Parathyroid adenoma (tissue), 2 donors: Measurements from ENCODE around the gene NTRK3.

Experiments
- H2AFZ ChIP-seq: fragments of 300-600 bp; sonication (generic); one replicate; pipeline ENCODE4 v1.7.0; 2017; ENCODE audit warnings: antibody characterized with exemption, mild to moderate bottlenecking
- H3K27ac ChIP-seq: fragments of 300-600 bp; sonication (generic); one replicate; pipeline ENCODE4 v1.7.0; 2017
- H3K27me3 ChIP-seq: fragments of 300-600 bp; sonication (generic); one replicate; pipeline ENCODE4 v1.7.0; 2017; ENCODE audit warnings: low read length; ENCODE audit not compliant: control insufficient read depth, insufficient read depth
- H3K36me3 ChIP-seq: fragments of 300-600 bp; sonication (generic); one replicate; pipeline ENCODE4 v1.7.0; 2017; ENCODE audit warnings: low read length; ENCODE audit not compliant: control insufficient read depth, insufficient read depth
- H3K4me1 ChIP-seq: fragments of 300-600 bp; sonication (generic); one replicate; pipeline ENCODE4 v1.7.0; 2017; ENCODE audit warnings: control low read depth
- H3K4me2 ChIP-seq: fragments of 300-600 bp; sonication (generic); one replicate; pipeline ENCODE4 v1.7.0; 2017; ENCODE audit warnings: low read length
- H3K4me3 ChIP-seq: fragments of 300-600 bp; sonication (generic); one replicate; pipeline ENCODE4 v1.7.0; 2017; ENCODE audit warnings: low read depth, low read length
- H3K79me2 ChIP-seq: fragments of 300-600 bp; sonication (generic); one replicate; pipeline ENCODE4 v1.7.0; 2017; ENCODE audit warnings: control low read depth
- H3K9ac ChIP-seq: fragments of 300-600 bp; sonication (generic); one replicate; pipeline ENCODE4 v1.7.0; 2017; ENCODE audit warnings: mild to moderate bottlenecking
- H3K9me3 ChIP-seq: fragments of 300-600 bp; sonication (generic); one replicate; pipeline ENCODE4 v1.7.0; 2017; ENCODE audit warnings: low read length; ENCODE audit not compliant: control insufficient read depth
- TF ChIP-seq, protein P1 (sequence below): fragments of 300-600 bp; sonication (generic); IDR thresholded peaks from one replicate; pipeline ENCODE4 v1.7.0; 2017; ENCODE audit warnings: antibody characterized with exemption, mild to moderate bottlenecking
- donor health status: primary hyperparathyroidism.

NTRK3 gene

DNA sequence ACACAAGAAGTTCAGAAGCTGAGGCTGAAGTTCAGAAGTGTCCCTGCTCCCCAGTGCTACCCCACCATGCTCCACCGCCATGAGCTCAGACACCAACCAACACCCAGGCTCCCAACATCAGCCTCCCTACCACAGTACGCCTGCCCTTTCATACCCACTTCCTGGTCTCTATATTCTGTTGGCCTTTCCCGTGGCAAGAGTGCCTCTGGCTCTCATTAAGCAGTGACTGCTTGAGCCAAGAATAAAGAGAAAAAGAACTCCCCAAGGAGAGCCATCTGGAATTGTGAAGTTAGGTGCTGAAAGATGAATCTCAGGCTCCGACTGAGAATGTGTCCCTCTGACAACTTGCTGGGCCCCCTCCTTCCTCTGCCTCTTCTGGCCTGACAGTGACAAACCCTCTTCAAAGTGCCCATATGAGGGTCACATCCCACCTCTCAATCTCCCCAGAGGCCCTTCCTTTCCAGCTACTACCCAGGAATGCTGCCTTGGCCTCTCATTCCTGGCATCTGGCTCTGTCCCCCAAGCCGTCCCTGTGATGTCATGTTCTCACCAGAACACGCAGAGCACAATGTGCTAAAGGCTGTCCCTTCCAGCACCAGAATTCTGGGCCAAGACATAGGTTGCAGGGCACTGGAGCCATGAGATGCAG lies 306.8 kb downstream of the NTRK3 start:
- H3K27ac ChIP-seq: peak overlapping the region; percentile 32
- H3K4me3 ChIP-seq: no peak overlapping the region
- no peak overlapping the region for H3K9ac ChIP-seq
- no peaks in the 10 kb centered on the region for H3K9me3 ChIP-seq
- no peaks in the 10 kb centered on the region for H3K4me1 ChIP-seq
- no peak overlapping the region for H2AFZ ChIP-seq
- no peaks in the 10 kb centered on the region for H3K27me3 ChIP-seq
- H3K36me3 ChIP-seq: no peaks in the 10 kb centered on the region
- TF ChIP-seq, protein P1, sequence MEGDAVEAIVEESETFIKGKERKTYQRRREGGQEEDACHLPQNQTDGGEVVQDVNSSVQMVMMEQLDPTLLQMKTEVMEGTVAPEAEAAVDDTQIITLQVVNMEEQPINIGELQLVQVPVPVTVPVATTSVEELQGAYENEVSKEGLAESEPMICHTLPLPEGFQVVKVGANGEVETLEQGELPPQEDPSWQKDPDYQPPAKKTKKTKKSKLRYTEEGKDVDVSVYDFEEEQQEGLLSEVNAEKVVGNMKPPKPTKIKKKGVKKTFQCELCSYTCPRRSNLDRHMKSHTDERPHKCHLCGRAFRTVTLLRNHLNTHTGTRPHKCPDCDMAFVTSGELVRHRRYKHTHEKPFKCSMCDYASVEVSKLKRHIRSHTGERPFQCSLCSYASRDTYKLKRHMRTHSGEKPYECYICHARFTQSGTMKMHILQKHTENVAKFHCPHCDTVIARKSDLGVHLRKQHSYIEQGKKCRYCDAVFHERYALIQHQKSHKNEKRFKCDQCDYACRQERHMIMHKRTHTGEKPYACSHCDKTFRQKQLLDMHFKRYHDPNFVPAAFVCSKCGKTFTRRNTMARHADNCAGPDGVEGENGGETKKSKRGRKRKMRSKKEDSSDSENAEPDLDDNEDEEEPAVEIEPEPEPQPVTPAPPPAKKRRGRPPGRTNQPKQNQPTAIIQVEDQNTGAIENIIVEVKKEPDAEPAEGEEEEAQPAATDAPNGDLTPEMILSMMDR: no peak
- H3K4me2 ChIP-seq: no peak overlapping the region
- no peaks in the 10 kb centered on the region for H3K79me2 ChIP-seq

DNA sequence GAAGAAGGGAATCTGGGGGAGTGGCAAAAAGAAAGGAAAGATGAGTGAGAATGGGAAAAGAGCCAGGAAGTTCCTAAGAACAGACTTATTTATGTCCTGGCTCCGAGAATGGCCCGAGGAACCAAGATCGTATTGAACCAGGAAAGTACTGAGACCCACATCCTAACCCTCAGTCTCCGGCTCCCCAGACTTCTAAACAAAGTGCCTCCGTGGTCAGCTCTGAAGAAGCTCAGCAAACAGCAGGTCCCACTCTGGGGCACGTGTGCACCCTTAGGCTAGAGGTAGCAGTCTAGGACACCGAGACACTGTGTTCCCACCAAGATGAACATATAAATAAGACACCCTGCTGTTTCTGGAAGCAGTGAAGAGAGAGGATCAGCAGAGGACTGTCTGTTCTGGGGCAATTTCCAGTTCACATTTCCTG lies 307.4 kb downstream of the NTRK3 start:
- no peaks in the 10 kb centered on the region for H3K79me2 ChIP-seq
- H3K4me2 ChIP-seq: no peak overlapping the region
- H3K4me3 ChIP-seq: no peak overlapping the region
- H3K36me3 ChIP-seq: no peaks in the 10 kb centered on the region
- H3K9me3 ChIP-seq: no peaks in the 10 kb centered on the region
- no peak overlapping the region for H3K9ac ChIP-seq
- H3K4me1 ChIP-seq: no peaks in the 10 kb centered on the region
- no peak overlapping the region for H3K27ac ChIP-seq
- H3K27me3 ChIP-seq: no peaks in the 10 kb centered on the region
- no peak overlapping the region for H2AFZ ChIP-seq
- TF ChIP-seq, protein P1: no peak

DNA sequence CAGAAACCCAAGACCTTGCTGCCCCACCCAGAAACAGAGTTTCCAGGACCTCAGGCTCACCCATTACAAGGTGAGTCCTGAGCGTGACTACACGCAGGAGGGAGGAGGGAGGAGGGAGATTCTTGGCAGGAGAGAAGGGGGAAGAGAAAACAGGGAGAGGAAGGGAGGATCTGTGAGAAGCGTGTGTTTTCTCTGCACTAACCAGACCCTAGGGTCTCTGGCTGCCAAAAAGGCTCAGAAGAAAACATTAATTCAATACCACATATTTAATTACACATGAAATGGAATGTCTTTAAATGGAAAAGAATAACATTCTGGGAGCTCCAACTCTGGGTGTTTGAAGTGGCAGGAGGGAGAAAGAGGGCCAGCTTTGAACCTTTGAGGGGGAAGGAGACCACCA lies 309.0 kb downstream of the NTRK3 start:
- Histone ChIP-seq H3K9ac (no peak overlapping the region), H3K4me2 (no peak overlapping the region), H3K9me3 (no peaks in the 10 kb centered on the region), H3K4me3 (no peak overlapping the region), H3K79me2 (no peaks in the 10 kb centered on the region), H3K27me3 (no peaks in the 10 kb centered on the region), H2AFZ (no peak overlapping the region), H3K36me3 (no peaks in the 10 kb centered on the region), H3K4me1 (no peaks in the 10 kb centered on the region), H3K27ac (no peak overlapping the region)
- TF ChIP-seq, protein P1: no peak

DNA sequence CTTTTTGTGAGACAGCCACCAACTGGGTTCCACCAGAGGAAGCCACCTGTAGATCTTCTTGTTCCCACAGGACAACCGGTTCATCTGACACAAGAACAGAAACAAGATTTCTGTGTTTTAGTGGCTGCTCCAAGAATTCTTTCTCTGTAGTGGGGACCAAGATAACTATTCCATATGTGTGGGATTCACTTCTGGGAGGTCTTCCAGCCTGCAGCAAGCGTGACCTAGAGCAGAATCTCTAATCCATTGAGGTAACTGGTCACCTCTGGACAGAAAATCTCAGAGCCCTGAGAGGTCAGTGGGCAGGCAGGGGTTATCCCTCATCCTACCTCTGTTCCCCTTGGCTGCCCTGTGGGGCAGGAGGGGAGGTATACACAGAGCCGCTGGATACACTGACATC lies 311.3 kb downstream of the NTRK3 start:
- Histone ChIP-seq H2AFZ (no peak overlapping the region), H3K27me3 (no peaks in the 10 kb centered on the region), H3K4me1 (no peaks in the 10 kb centered on the region), H3K9me3 (no peaks in the 10 kb centered on the region), H3K36me3 (no peaks in the 10 kb centered on the region), H3K9ac (no peak overlapping the region), H3K4me2 (no peak overlapping the region), H3K27ac (no peak overlapping the region), H3K79me2 (no peaks in the 10 kb centered on the region), H3K4me3 (no peak overlapping the region)
- TF ChIP-seq, protein P1: no peak

DNA sequence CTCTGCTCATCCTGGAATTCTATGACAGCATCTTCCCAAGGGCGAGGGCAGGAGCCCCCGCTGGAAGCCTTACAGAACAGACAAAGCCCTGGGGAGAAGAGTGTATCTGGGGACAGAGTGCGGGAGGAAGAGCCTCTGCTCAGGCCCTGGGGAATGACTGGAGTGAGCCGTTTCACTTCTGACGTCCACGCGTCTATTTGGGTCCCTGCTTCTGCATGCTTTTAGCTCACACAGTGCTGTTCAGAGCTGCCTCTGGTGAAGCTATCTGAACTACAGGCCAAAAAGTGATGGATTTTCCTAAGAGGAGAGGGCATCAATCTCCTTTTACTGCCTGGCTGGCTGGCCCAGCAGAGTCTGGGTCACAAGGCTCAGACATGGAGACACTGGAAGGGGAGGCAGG lies 311.8 kb downstream of the NTRK3 start:
- Histone ChIP-seq H3K4me2 (no peak overlapping the region), H3K4me1 (no peaks in the 10 kb centered on the region), H3K4me3 (no peak overlapping the region), H3K9me3 (no peaks in the 10 kb centered on the region), H3K36me3 (no peaks in the 10 kb centered on the region), H3K9ac (no peak overlapping the region), H2AFZ (no peak overlapping the region), H3K27me3 (no peaks in the 10 kb centered on the region), H3K27ac (no peak overlapping the region), H3K79me2 (no peaks in the 10 kb centered on the region)
- TF ChIP-seq, protein P1: no peak
